DND-41 (cell line): Measurements from ENCODE around the gene RSPH10B2.
"Not testable (repeated sequence)": the region's sequence is repeated elsewhere in the genome, so short reads cannot be mapped to it uniquely, and the experiment has no call there.

Source experiments
- EZH2 ChIP-seq: IDR thresholded peaks from 3 replicates; pipeline ENCODE4 v1.6.1; 2012; ENCODE audit warnings: borderline replicate concordance, low read depth, mild to moderate bottlenecking, moderate library complexity, low read length, inconsistent platforms; ENCODE audit not compliant: severe bottlenecking
- TF ChIP-seq, protein P1 (sequence below): IDR thresholded peaks from 2 replicates; pipeline ENCODE4 v1.5.1; 2012; ENCODE audit warnings: borderline replicate concordance, low read length, moderate library complexity, mild to moderate bottlenecking; ENCODE audit not compliant: poor library complexity, severe bottlenecking; ENCODE audit errors: extremely low read depth

- TF ChIP-seq, protein P1, sequence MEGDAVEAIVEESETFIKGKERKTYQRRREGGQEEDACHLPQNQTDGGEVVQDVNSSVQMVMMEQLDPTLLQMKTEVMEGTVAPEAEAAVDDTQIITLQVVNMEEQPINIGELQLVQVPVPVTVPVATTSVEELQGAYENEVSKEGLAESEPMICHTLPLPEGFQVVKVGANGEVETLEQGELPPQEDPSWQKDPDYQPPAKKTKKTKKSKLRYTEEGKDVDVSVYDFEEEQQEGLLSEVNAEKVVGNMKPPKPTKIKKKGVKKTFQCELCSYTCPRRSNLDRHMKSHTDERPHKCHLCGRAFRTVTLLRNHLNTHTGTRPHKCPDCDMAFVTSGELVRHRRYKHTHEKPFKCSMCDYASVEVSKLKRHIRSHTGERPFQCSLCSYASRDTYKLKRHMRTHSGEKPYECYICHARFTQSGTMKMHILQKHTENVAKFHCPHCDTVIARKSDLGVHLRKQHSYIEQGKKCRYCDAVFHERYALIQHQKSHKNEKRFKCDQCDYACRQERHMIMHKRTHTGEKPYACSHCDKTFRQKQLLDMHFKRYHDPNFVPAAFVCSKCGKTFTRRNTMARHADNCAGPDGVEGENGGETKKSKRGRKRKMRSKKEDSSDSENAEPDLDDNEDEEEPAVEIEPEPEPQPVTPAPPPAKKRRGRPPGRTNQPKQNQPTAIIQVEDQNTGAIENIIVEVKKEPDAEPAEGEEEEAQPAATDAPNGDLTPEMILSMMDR, result not testable (repeated sequence)
- TF ChIP-seq EZH2, result not testable (repeated sequence)
Observed at GRCh38 chr7:6807959-6808358, 54.1 kb downstream of the RSPH10B2 start.
